Measurements from ENCODE around the gene SSH2.

DNA sequence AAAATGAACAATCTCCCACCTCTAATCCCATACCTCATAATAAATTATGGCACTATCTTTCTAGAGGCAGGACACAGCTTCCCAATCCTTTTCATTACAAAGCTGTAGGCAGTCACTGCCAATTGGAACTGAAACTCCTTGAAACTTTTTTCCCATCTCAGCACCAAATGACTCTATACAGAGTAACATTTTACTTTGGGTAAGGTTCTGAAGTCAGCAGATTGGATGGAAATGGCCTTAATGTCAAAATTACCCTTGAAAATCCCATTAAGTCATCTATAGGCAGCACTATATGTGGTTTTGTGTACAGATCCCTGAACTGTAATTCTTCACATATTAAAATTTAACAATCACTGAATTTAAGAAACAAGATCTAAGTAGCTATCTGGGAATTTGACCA lies 277.1 kb downstream of the SSH2 start:
- TF ChIP-seq EZH2 (IDR thresholded peaks at IDR 0.05; ENCODE audit: insufficient read depth, poor library complexity, severe bottlenecking) (no peak), EZH2phosphoT487 (IDR thresholded peaks at IDR 0.05; ENCODE audit: insufficient read depth, low read depth) (no peak)

Data from GM23248 (cell line).